Measurements from ENCODE around the gene PBOV1.

DNA sequence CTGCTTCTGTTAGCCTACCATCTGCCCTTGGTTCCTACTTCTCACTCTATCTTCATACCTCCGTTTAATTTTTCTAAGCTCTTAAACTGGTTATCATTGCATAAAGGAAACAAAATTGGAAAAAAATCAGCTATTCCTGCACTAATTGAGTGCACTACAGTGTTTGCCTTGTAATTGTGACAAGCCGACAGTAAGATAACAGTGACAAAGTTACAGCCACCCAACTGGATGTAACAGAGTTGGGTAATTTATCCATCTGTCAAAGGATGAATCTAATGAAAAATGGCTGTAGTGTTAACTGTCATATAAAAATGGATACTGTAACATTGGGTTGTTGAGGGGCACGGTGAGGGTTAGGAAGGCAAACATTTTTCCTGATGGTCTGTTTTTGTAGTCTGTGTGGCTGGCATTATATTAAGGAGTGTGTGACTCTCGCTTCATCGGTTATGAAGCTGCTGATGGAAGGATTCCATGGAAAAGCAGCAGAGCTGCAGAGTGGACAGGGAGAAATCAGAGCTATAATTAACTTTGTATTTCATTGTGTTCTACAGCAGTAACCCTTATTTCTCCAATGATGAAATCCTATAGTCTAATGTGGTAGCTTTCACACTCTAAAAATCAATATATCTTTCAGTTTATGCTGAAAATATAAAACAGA, 12.7 kb downstream of the PBOV1 start:
- TF ChIP-seq, protein P1, sequence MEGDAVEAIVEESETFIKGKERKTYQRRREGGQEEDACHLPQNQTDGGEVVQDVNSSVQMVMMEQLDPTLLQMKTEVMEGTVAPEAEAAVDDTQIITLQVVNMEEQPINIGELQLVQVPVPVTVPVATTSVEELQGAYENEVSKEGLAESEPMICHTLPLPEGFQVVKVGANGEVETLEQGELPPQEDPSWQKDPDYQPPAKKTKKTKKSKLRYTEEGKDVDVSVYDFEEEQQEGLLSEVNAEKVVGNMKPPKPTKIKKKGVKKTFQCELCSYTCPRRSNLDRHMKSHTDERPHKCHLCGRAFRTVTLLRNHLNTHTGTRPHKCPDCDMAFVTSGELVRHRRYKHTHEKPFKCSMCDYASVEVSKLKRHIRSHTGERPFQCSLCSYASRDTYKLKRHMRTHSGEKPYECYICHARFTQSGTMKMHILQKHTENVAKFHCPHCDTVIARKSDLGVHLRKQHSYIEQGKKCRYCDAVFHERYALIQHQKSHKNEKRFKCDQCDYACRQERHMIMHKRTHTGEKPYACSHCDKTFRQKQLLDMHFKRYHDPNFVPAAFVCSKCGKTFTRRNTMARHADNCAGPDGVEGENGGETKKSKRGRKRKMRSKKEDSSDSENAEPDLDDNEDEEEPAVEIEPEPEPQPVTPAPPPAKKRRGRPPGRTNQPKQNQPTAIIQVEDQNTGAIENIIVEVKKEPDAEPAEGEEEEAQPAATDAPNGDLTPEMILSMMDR (IDR thresholded peaks at IDR 0.05), result no peak
- TF ChIP-seq POLR2A (IDR thresholded peaks at IDR 0.05), result no peak
